ENCODE results near the gene APOBEC3B.

Gene APOBEC3B

GRCh38 chr22:38955926-38956325, 26.2 kb upstream of the APOBEC3B start:
- H3K27me3 ChIP-seq (ENCODE audit: insufficient read depth, low read length, poor library complexity): peaks cover 7% of the 10 kb centered on the region
- no peaks in the 10 kb centered on the region for H3K36me3 ChIP-seq (ENCODE audit: insufficient read depth, low read length)
- no peak overlapping the region for H3K4me2 ChIP-seq (ENCODE audit: insufficient read depth, low read length)
- no peak overlapping the region for H2AFZ ChIP-seq (ENCODE audit: low read depth, low read length)
- ATAC-seq (ENCODE audit: insufficient read depth, low read depth): no peak
- no peaks in the 10 kb centered on the region for H4K20me1 ChIP-seq (ENCODE audit: insufficient read depth, low read length)
- no peaks in the 10 kb centered on the region for H3K4me1 ChIP-seq (ENCODE audit: insufficient read depth, low read length)
- H3K79me2 ChIP-seq (ENCODE audit: insufficient read depth, low read length): no peaks in the 10 kb centered on the region
- no peak for TF ChIP-seq EZH2 (IDR thresholded peaks at IDR 0.05; ENCODE audit: borderline replicate concordance, low read depth, low read length, severe bottlenecking)
- TF ChIP-seq, protein P1, sequence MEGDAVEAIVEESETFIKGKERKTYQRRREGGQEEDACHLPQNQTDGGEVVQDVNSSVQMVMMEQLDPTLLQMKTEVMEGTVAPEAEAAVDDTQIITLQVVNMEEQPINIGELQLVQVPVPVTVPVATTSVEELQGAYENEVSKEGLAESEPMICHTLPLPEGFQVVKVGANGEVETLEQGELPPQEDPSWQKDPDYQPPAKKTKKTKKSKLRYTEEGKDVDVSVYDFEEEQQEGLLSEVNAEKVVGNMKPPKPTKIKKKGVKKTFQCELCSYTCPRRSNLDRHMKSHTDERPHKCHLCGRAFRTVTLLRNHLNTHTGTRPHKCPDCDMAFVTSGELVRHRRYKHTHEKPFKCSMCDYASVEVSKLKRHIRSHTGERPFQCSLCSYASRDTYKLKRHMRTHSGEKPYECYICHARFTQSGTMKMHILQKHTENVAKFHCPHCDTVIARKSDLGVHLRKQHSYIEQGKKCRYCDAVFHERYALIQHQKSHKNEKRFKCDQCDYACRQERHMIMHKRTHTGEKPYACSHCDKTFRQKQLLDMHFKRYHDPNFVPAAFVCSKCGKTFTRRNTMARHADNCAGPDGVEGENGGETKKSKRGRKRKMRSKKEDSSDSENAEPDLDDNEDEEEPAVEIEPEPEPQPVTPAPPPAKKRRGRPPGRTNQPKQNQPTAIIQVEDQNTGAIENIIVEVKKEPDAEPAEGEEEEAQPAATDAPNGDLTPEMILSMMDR (IDR thresholded peaks at IDR 0.05; ENCODE audit: borderline replicate concordance, extremely low read depth, low read length, poor library complexity, severe bottlenecking): no peak
- H3K9me3 ChIP-seq (ENCODE audit: insufficient read depth, low read length, severe bottlenecking): no peaks in the 10 kb centered on the region
- DNase-seq: no peak
- H3K9ac ChIP-seq (ENCODE audit: low read depth, low read length): no peak overlapping the region
- no peak overlapping the region for H3K27ac ChIP-seq (ENCODE audit: low read length)
- H3K4me3 ChIP-seq (ENCODE audit: low read depth in 1 of 2, low read length in 2 of 2): no peak overlapping the region

DNA sequence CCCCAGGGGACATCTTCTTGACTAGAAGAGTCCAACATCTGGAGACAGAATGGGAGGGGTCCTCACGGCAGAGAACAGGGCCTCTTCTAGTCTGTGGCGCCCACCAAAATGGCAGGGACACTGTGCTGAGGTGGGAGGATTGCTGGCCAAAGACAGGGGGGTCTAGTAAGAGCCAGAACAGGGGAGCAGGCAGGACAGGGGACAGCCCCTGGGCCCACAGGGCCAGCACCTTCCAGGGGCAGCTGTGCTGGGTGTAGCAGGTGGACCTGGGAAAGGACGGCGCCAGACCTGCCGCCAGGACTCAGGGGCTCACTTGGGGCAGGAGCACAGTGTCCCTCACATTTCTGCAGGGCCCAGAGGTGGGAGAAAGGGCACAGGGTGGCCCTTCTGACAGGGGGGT, 25.6 kb upstream of the APOBEC3B start:
- TF ChIP-seq, protein P1 (IDR thresholded peaks at IDR 0.05; ENCODE audit: borderline replicate concordance, extremely low read depth, low read length, poor library complexity, severe bottlenecking): no peak
- no peak for TF ChIP-seq EZH2 (IDR thresholded peaks at IDR 0.05; ENCODE audit: borderline replicate concordance, low read depth, low read length, severe bottlenecking)
- no peak for DNase-seq
- no peak overlapping the region for H3K4me2 ChIP-seq (ENCODE audit: insufficient read depth, low read length)
- no peak overlapping the region for H2AFZ ChIP-seq (ENCODE audit: low read depth, low read length)
- no peak for ATAC-seq (ENCODE audit: insufficient read depth, low read depth)
- no peaks in the 10 kb centered on the region for H3K9me3 ChIP-seq (ENCODE audit: insufficient read depth, low read length, severe bottlenecking)
- no peak overlapping the region for H3K4me3 ChIP-seq (ENCODE audit: low read depth in 1 of 2, low read length in 2 of 2)
- no peaks in the 10 kb centered on the region for H3K36me3 ChIP-seq (ENCODE audit: insufficient read depth, low read length)
- H4K20me1 ChIP-seq (ENCODE audit: insufficient read depth, low read length): no peaks in the 10 kb centered on the region
- no peak overlapping the region for H3K9ac ChIP-seq (ENCODE audit: low read depth, low read length)
- H3K79me2 ChIP-seq (ENCODE audit: insufficient read depth, low read length): no peaks in the 10 kb centered on the region
- H3K27me3 ChIP-seq (ENCODE audit: insufficient read depth, low read length, poor library complexity): peaks cover 7% of the 10 kb centered on the region
- no peaks in the 10 kb centered on the region for H3K4me1 ChIP-seq (ENCODE audit: insufficient read depth, low read length)
- H3K27ac ChIP-seq (ENCODE audit: low read length): no peak overlapping the region

GRCh38 chr22:38957046-38957770, 24.9 kb upstream of the APOBEC3B start, which contains the start of gene APOBEC3A:
APOBEC3A (plus strand) TSS chr22:38957609; CDS start chr22:38957692, 83 bp downstream.
- no peak within 1 kb of the TSS for H3K9ac ChIP-seq (ENCODE audit: low read depth, low read length)
- no peak within 1 kb of the TSS for H3K27ac ChIP-seq (ENCODE audit: low read length)
- no peaks in the 10 kb centered on the region for H3K9me3 ChIP-seq (ENCODE audit: insufficient read depth, low read length, severe bottlenecking)
- no peaks in the 10 kb centered on the region for H3K4me1 ChIP-seq (ENCODE audit: insufficient read depth, low read length)
- no peak for ATAC-seq (ENCODE audit: insufficient read depth, low read depth)
- TF ChIP-seq EZH2 (IDR thresholded peaks at IDR 0.05; ENCODE audit: borderline replicate concordance, low read depth, low read length, severe bottlenecking): no peak
- TF ChIP-seq, protein P1 (IDR thresholded peaks at IDR 0.05; ENCODE audit: borderline replicate concordance, extremely low read depth, low read length, poor library complexity, severe bottlenecking): no peak
- no peaks in the 10 kb centered on the region for H4K20me1 ChIP-seq (ENCODE audit: insufficient read depth, low read length)
- DNase-seq: no peak
- H3K79me2 ChIP-seq (ENCODE audit: insufficient read depth, low read length): no peaks in the 10 kb centered on the region
- H3K4me3 ChIP-seq (ENCODE audit: low read depth in 1 of 2, low read length in 2 of 2): no peak within 1 kb of the TSS
- no peak within 1 kb of the TSS for H2AFZ ChIP-seq (ENCODE audit: low read depth, low read length)
- H3K36me3 ChIP-seq (ENCODE audit: insufficient read depth, low read length): no peaks in the 10 kb centered on the region
- H3K4me2 ChIP-seq (ENCODE audit: insufficient read depth, low read length): no peak within 1 kb of the TSS
- peaks cover 7% of the 10 kb centered on the region for H3K27me3 ChIP-seq (ENCODE audit: insufficient read depth, low read length, poor library complexity)

All from DND-41 (cell line).